ENCODE measurements around the gene XIST.
"Not testable (repeated sequence)": the region's sequence is repeated elsewhere in the genome, so short reads cannot be mapped to it uniquely, and the experiment has no call there.

XIST gene

GRCh38 chrX:73839152-73839551, 13.4 kb downstream of the XIST start:
- no peak for DNase-seq

- DNase-seq, result no peak
These were observed 14.4 kb downstream of the XIST start for GRCh38 chrX:73838123-73838522.

- no peak for DNase-seq
These were observed 15.5 kb downstream of the XIST start for GRCh38 chrX:73836956-73837477.

- DNase-seq, result no peak
These were observed 18.3 kb downstream of the XIST start for GRCh38 chrX:73834219-73834618.

- no peak for DNase-seq
These were observed 20.2 kb downstream of the XIST start for GRCh38 chrX:73832319-73832718.

- peak in 1 of 2 donors; percentile 0 for DNase-seq
These were observed 21.0 kb downstream of the XIST start for GRCh38 chrX:73831500-73831899.

GRCh38 chrX:73830489-73831414, 21.8 kb downstream of the XIST start:
- DNase-seq, result no peak

- no peak for DNase-seq
These were observed 22.5 kb downstream of the XIST start for GRCh38 chrX:73829890-73830466.

GRCh38 chrX:73828080-73828720, 24.3 kb downstream of the XIST start:
- DNase-seq, result no peak

- no peak for DNase-seq
These were observed 25.1 kb downstream of the XIST start for GRCh38 chrX:73827406-73827805.

- DNase-seq, result no peak
These were observed 25.5 kb downstream of the XIST start for GRCh38 chrX:73826996-73827395.

- no peak for DNase-seq
These were observed 26.9 kb downstream of the XIST start for GRCh38 chrX:73825569-73825968.

GRCh38 chrX:73823473-73824004, 29.0 kb downstream of the XIST start:
- DNase-seq, result no peak

GRCh38 chrX:73822775-73823174, 29.7 kb downstream of the XIST start:
- DNase-seq, result no peak

- DNase-seq, result no peak
These were observed 30.5 kb downstream of the XIST start for GRCh38 chrX:73821921-73822559.

- not testable (repeated sequence) for DNase-seq
These were observed 32.5 kb downstream of the XIST start for GRCh38 chrX:73819864-73820558.

GRCh38 chrX:73818200-73819116, 34.1 kb downstream of the XIST start:
- DNase-seq, result no peak

GRCh38 chrX:73817393-73818199, 34.9 kb downstream of the XIST start:
- no peak for DNase-seq

GRCh38 chrX:73812256-73812655, 40.3 kb downstream of the XIST start:
- DNase-seq, result no peak

- not testable (repeated sequence) for DNase-seq
These were observed 48.4 kb downstream of the XIST start for GRCh38 chrX:73804109-73804508.
